ENCODE data around the gene MAP2K1.
"Not testable (repeated sequence)": the region's sequence is repeated elsewhere in the genome, so short reads cannot be mapped to it uniquely, and the experiment has no call there.

MAP2K1 gene

DNA sequence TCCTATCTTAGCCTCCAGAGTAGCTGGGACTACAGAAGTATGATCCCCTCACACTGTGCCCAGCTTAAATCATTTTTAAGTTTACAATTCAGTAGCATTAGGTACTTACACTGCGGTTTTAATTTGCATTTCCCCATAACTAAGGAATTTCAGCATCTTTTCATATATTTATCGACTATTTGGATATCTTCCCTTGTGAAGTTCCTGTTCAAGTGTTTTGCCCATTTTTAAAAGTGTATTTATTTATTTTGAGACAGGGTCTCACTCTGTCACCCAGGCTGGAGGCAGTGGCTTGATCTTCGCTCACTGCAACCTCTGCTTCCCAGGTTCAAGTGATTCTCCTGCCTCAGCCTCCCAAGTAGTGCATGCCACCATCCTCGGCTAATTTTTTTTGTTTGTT, 12.5 kb upstream of the MAP2K1 start:
- Histone ChIP-seq H3K4me3 (ENCODE audit: insufficient read depth, low read depth, low read length, poor library complexity, severe bottlenecking) (no peak overlapping the region), H3K27ac (ENCODE audit: insufficient read depth, low read length, poor library complexity, severe bottlenecking) (no peak overlapping the region), H3K36me3 (ENCODE audit: control insufficient read depth, insufficient read depth, low read length) (no peaks in the 10 kb centered on the region), H3K27me3 (replicated peaks; ENCODE audit: control insufficient read depth, insufficient read depth, low read length, poor library complexity, severe bottlenecking) (no peaks in the 10 kb centered on the region), H3K9me3 (ENCODE audit: control insufficient read depth, low read length) (no peaks in the 10 kb centered on the region), H3K4me1 (ENCODE audit: control insufficient read depth, insufficient read depth, low read length, poor library complexity, severe bottlenecking) (peaks cover 6% of the 10 kb centered on the region)
- no peak for DNase-seq

- H3K4me1 ChIP-seq (ENCODE audit: control insufficient read depth, insufficient read depth, low read length, poor library complexity, severe bottlenecking) = no peaks in the 10 kb centered on the region
- H3K36me3 ChIP-seq (ENCODE audit: control insufficient read depth, insufficient read depth, low read length) = no peaks in the 10 kb centered on the region
- H3K27me3 ChIP-seq (replicated peaks; ENCODE audit: control insufficient read depth, insufficient read depth, low read length, poor library complexity, severe bottlenecking) = no peaks in the 10 kb centered on the region
- no peak for DNase-seq
- no peak overlapping the region for H3K27ac ChIP-seq (ENCODE audit: insufficient read depth, low read length, poor library complexity, severe bottlenecking)
- H3K9me3 ChIP-seq (ENCODE audit: control insufficient read depth, low read length) = no peaks in the 10 kb centered on the region
- H3K4me3 ChIP-seq (ENCODE audit: insufficient read depth, low read depth, low read length, poor library complexity, severe bottlenecking) = no peak overlapping the region
Observed at GRCh38 chr15:66378814-66379430, 7.8 kb upstream of the MAP2K1 start.

DNA sequence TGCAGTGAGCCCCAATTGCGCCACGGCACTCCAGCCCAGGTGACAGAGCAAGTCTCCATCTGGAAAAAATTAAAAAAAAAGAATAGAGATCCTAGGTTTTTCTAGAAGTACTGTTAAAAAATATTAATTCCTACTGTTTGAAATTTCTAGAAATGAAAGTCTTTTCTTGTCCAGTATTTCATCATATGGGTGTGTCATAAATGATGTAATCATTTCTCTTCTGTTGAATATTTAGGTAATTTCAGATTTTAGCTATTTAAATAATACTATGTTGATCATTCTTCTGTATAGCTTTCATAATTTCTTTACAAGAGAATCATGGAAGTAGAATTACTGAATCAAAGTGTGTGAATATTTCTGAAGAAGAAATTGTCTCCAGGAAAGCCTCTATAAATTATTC, 5.3 kb upstream of the MAP2K1 start:
- not testable (repeated sequence) for H3K4me1 ChIP-seq (ENCODE audit: control insufficient read depth, insufficient read depth, low read length, poor library complexity, severe bottlenecking); H3K36me3 ChIP-seq (ENCODE audit: control insufficient read depth, insufficient read depth, low read length); H3K27ac ChIP-seq (ENCODE audit: insufficient read depth, low read length, poor library complexity, severe bottlenecking); DNase-seq; H3K4me3 ChIP-seq (ENCODE audit: insufficient read depth, low read depth, low read length, poor library complexity, severe bottlenecking); H3K27me3 ChIP-seq (replicated peaks; ENCODE audit: control insufficient read depth, insufficient read depth, low read length, poor library complexity, severe bottlenecking); H3K9me3 ChIP-seq (ENCODE audit: control insufficient read depth, low read length)

GRCh38 chr15:66387163-66388042, 691 bp downstream of the MAP2K1 start:
- Histone ChIP-seq H3K4me3 (ENCODE audit: insufficient read depth, low read depth, low read length, poor library complexity, severe bottlenecking) (peak overlapping the region; percentile 90), H3K9me3 (ENCODE audit: control insufficient read depth, low read length) (no peaks in the 10 kb centered on the region), H3K36me3 (ENCODE audit: control insufficient read depth, insufficient read depth, low read length) (no peaks in the 10 kb centered on the region), H3K27me3 (replicated peaks; ENCODE audit: control insufficient read depth, insufficient read depth, low read length, poor library complexity, severe bottlenecking) (no peaks in the 10 kb centered on the region), H3K4me1 (ENCODE audit: control insufficient read depth, insufficient read depth, low read length, poor library complexity, severe bottlenecking) (peaks cover 43% of the 10 kb centered on the region), H3K27ac (ENCODE audit: insufficient read depth, low read length, poor library complexity, severe bottlenecking) (peak overlapping the region; percentile 83)
- DNase-seq = peak; percentile 40 to 59 (median 52)

DNA sequence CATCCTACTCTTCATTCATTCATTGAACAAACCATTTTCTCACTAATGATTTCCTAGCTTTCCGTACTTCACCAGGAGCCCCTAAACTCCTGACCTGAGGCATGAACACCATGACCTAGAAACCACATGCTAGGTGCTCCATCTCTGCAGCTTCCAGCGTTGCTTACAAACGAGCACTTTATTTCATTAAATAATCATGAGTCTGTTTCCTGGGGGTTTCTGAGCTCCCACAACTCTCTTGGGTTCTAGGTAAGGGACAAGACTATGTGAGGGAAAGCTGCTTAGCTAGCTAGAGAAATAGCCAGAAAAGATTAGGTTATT, 1.3 kb downstream of the MAP2K1 start:
- DNase-seq = no peak
- H3K36me3 ChIP-seq (ENCODE audit: control insufficient read depth, insufficient read depth, low read length) = no peaks in the 10 kb centered on the region
- no peaks in the 10 kb centered on the region for H3K9me3 ChIP-seq (ENCODE audit: control insufficient read depth, low read length)
- peaks cover 48% of the 10 kb centered on the region for H3K4me1 ChIP-seq (ENCODE audit: control insufficient read depth, insufficient read depth, low read length, poor library complexity, severe bottlenecking)
- no peaks in the 10 kb centered on the region for H3K27me3 ChIP-seq (replicated peaks; ENCODE audit: control insufficient read depth, insufficient read depth, low read length, poor library complexity, severe bottlenecking)
- peak overlapping the region; percentile 90 for H3K4me3 ChIP-seq (ENCODE audit: insufficient read depth, low read depth, low read length, poor library complexity, severe bottlenecking)
- peak overlapping the region; percentile 83 for H3K27ac ChIP-seq (ENCODE audit: insufficient read depth, low read length, poor library complexity, severe bottlenecking)

DNA sequence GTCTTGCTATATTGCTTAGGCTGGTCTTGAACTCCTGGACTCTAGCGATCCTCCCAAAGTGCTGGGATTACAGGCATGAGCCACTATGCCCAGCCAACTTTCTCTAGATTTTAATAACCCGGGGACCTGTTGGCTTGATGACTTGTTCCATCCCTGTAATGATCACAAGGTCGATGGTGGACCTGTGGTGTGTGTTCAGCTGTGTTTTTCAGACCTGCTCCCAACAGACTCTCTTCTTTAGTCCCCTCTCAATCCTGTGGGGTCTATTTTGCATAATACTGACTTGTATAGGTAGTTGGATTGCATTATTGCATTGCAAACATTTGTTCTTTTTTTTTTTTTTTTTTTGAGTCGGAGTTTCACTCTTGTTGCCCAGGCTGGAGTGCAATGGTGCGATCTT, 1.9 kb downstream of the MAP2K1 start:
- no peaks in the 10 kb centered on the region for H3K36me3 ChIP-seq (ENCODE audit: control insufficient read depth, insufficient read depth, low read length)
- no peaks in the 10 kb centered on the region for H3K9me3 ChIP-seq (ENCODE audit: control insufficient read depth, low read length)
- no peaks in the 10 kb centered on the region for H3K27me3 ChIP-seq (replicated peaks; ENCODE audit: control insufficient read depth, insufficient read depth, low read length, poor library complexity, severe bottlenecking)
- peaks cover 53% of the 10 kb centered on the region for H3K4me1 ChIP-seq (ENCODE audit: control insufficient read depth, insufficient read depth, low read length, poor library complexity, severe bottlenecking)
- peak overlapping the region; percentile 83 for H3K27ac ChIP-seq (ENCODE audit: insufficient read depth, low read length, poor library complexity, severe bottlenecking)
- no peak overlapping the region for H3K4me3 ChIP-seq (ENCODE audit: insufficient read depth, low read depth, low read length, poor library complexity, severe bottlenecking)
- no peak for DNase-seq

DNA sequence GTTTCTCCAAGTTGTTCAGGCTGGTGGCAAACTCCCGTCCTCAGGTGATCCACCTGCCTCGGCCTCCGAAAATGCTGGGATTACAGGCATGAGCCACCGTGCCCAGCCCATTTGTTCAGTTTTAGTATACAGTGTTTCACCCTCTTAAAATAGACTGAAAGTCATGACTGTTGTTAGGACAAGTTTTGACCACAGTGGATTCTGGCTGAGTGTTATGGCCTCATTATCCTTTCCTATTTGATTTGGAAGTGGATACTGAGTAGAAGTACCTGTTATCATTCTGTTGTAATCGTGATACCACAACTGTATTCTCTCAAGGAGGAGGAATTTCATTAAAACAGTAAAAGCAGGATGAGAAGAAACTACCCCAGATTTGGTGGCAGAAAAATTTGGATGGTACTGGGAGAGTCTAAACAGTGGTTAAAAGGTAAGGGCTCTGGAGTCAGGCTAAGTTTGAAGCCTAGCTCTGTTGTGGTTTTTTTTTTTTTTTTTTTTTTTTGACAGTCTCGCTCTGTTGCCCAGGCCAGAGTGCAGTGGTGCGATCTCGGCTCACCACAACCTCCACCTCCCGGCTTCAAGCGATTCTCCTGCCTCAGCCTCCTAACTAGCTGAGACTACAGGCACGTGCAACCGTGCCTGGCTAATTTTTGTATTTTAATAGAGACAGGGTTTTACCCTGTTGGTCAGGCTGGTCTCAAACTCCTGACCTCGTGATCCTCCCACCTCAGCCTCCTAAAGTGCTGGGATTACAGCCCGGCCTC, 2.6 kb downstream of the MAP2K1 start:
- DNase-seq = peak in 2 of 3 donors; percentile 2 to 21
- Histone ChIP-seq H3K9me3 (ENCODE audit: control insufficient read depth, low read length) (no peaks in the 10 kb centered on the region), H3K4me1 (ENCODE audit: control insufficient read depth, insufficient read depth, low read length, poor library complexity, severe bottlenecking) (peaks cover 55% of the 10 kb centered on the region), H3K27ac (ENCODE audit: insufficient read depth, low read length, poor library complexity, severe bottlenecking) (peak overlapping the region; percentile 32), H3K27me3 (replicated peaks; ENCODE audit: control insufficient read depth, insufficient read depth, low read length, poor library complexity, severe bottlenecking) (no peaks in the 10 kb centered on the region), H3K4me3 (ENCODE audit: insufficient read depth, low read depth, low read length, poor library complexity, severe bottlenecking) (no peak overlapping the region), H3K36me3 (ENCODE audit: control insufficient read depth, insufficient read depth, low read length) (no peaks in the 10 kb centered on the region)

DNA sequence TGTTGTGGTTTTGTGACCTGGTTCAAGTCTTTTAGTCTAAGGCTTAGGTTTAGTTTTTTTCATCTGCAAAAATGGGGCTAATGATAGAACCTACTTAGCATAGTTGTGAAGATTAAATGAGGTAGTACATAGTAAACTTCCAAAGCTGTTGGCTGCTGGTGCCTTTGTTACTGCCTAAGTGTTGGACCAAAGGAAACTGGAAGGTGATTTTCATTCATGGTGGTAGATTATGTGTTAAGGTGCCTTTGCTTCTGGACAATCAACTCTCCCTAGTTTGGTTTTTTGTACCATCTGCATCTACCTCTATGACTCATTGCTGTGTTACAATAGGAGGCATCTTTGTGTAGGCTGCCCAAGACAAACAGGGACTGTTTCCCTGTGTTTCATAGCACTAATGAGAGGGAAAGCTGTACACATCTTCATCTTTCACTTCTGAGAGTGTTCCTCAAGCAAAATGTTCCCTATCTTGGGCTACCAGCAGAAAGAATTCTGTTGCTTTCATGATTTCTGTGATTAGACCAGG, 3.2 kb downstream of the MAP2K1 start:
- H3K36me3 ChIP-seq (ENCODE audit: control insufficient read depth, insufficient read depth, low read length) = no peaks in the 10 kb centered on the region
- H3K9me3 ChIP-seq (ENCODE audit: control insufficient read depth, low read length) = no peaks in the 10 kb centered on the region
- no peaks in the 10 kb centered on the region for H3K27me3 ChIP-seq (replicated peaks; ENCODE audit: control insufficient read depth, insufficient read depth, low read length, poor library complexity, severe bottlenecking)
- H3K4me1 ChIP-seq (ENCODE audit: control insufficient read depth, insufficient read depth, low read length, poor library complexity, severe bottlenecking) = peaks cover 61% of the 10 kb centered on the region
- DNase-seq = no peak
- peak overlapping the region; percentile 38 for H3K27ac ChIP-seq (ENCODE audit: insufficient read depth, low read length, poor library complexity, severe bottlenecking)
- peak overlapping the region; percentile 11 for H3K4me3 ChIP-seq (ENCODE audit: insufficient read depth, low read depth, low read length, poor library complexity, severe bottlenecking)

DNA sequence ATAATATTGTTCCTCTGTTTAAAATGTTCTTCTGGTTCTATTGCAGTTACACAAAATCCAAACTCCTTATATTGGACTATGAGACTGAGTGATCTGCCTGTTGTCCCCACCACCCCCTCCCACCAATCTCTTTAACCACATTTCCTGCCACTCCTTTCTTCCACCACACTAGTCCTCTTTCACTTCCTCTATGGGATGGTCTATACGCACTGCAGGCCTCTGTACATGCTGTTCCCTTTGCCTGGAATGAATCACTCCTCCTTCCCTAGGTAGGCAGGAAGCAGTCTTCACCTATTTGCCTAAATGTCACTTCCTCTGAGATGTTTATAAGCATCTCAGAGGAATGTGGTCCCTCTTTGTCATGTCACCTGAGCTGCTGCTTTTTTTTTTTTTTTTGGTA, 4.0 kb downstream of the MAP2K1 start:
- H3K9me3 ChIP-seq (ENCODE audit: control insufficient read depth, low read length) = no peaks in the 10 kb centered on the region
- peak overlapping the region; percentile 11 for H3K4me3 ChIP-seq (ENCODE audit: insufficient read depth, low read depth, low read length, poor library complexity, severe bottlenecking)
- H3K27me3 ChIP-seq (replicated peaks; ENCODE audit: control insufficient read depth, insufficient read depth, low read length, poor library complexity, severe bottlenecking) = no peaks in the 10 kb centered on the region
- DNase-seq = peak in 1 of 3 donors; percentile 27
- H3K27ac ChIP-seq (ENCODE audit: insufficient read depth, low read length, poor library complexity, severe bottlenecking) = peak overlapping the region; percentile 38
- peaks cover 69% of the 10 kb centered on the region for H3K4me1 ChIP-seq (ENCODE audit: control insufficient read depth, insufficient read depth, low read length, poor library complexity, severe bottlenecking)
- no peaks in the 10 kb centered on the region for H3K36me3 ChIP-seq (ENCODE audit: control insufficient read depth, insufficient read depth, low read length)
